Prostate gland (tissue), 2 donors: ENCODE results near the gene CD276.

Experiments
- POLR2AphosphoS5 ChIP-seq: sonication (generic); formaldehyde crosslinking; IDR thresholded peaks from one replicate; pipeline ENCODE4 v1.6.1; 2017; ENCODE audit warnings: antibody characterized with exemption
- TF ChIP-seq, protein P1 (sequence below), 4 experiments: fragments of 200-600 bp in 2 of 4; fragments of 450-650 bp in 2 of 4; sonication (generic) in 2 of 4; IDR thresholded peaks; 1 replicate in 3 of 4; 2 replicates in 1 of 4; pipeline ENCODE4 v1.5.1; 2016 to 2019; ENCODE audit warnings: antibody characterized with exemption in 4 of 4, mild to moderate bottlenecking in 2 of 4, moderate library complexity in 2 of 4

GRCh38 chr15:73755481-73755880 lies 71.3 kb downstream of the CD276 start:
- TF ChIP-seq POLR2AphosphoS5, result no peak
- TF ChIP-seq, protein P1, sequence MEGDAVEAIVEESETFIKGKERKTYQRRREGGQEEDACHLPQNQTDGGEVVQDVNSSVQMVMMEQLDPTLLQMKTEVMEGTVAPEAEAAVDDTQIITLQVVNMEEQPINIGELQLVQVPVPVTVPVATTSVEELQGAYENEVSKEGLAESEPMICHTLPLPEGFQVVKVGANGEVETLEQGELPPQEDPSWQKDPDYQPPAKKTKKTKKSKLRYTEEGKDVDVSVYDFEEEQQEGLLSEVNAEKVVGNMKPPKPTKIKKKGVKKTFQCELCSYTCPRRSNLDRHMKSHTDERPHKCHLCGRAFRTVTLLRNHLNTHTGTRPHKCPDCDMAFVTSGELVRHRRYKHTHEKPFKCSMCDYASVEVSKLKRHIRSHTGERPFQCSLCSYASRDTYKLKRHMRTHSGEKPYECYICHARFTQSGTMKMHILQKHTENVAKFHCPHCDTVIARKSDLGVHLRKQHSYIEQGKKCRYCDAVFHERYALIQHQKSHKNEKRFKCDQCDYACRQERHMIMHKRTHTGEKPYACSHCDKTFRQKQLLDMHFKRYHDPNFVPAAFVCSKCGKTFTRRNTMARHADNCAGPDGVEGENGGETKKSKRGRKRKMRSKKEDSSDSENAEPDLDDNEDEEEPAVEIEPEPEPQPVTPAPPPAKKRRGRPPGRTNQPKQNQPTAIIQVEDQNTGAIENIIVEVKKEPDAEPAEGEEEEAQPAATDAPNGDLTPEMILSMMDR (IDR thresholded peaks at IDR 0.05), result no peak
